GM08714 (cell line): ENCODE data around the gene ELOB.

Source experiments
- H3K4me3 ChIP-seq: fragments of 200-500 bp; sonication (Bioruptor generic); 2 replicates; pipeline ENCODE4 v1.5.1; 2014; ENCODE audit warnings: mild to moderate bottlenecking, low read length, inconsistent platforms
- ZNF274 ChIP-seq: IDR thresholded peaks from 2 replicates; pipeline ENCODE4 v1.6.1; 2012; ENCODE audit warnings: mild to moderate bottlenecking, low read depth, low read length

Gene ELOB

GRCh38 chr16:2771496-2772402 is 5.3 kb downstream of the ELOB start:
- TF ChIP-seq ZNF274: no peak
- no peak overlapping the region for H3K4me3 ChIP-seq

GRCh38 chr16:2770057-2770951 is 6.8 kb downstream of the ELOB start:
- H3K4me3 ChIP-seq: no peak overlapping the region
- TF ChIP-seq ZNF274: no peak

- TF ChIP-seq ZNF274: no peak
- no peak overlapping the region for H3K4me3 ChIP-seq
These were observed 7.4 kb downstream of the ELOB start for GRCh38 chr16:2769675-2770056.

- no peak overlapping the region for H3K4me3 ChIP-seq
- no peak for TF ChIP-seq ZNF274
These were observed 8.0 kb downstream of the ELOB start for GRCh38 chr16:2769100-2769529.

GRCh38 chr16:2768403-2769089 is 8.5 kb downstream of the ELOB start:
- no peak overlapping the region for H3K4me3 ChIP-seq
- TF ChIP-seq ZNF274: no peak

GRCh38 chr16:2767891-2768290 is 9.2 kb downstream of the ELOB start:
- TF ChIP-seq ZNF274: no peak
- H3K4me3 ChIP-seq: no peak overlapping the region

- no peak for TF ChIP-seq ZNF274
- H3K4me3 ChIP-seq: no peak overlapping the region
These were observed 9.8 kb downstream of the ELOB start for GRCh38 chr16:2767140-2767731.

- H3K4me3 ChIP-seq: no peak overlapping the region
- TF ChIP-seq ZNF274: no peak
These were observed 10.5 kb downstream of the ELOB start for GRCh38 chr16:2766430-2767139.

GRCh38 chr16:2765462-2766404 is 11.3 kb downstream of the ELOB start:
- TF ChIP-seq ZNF274: no peak
- no peak overlapping the region for H3K4me3 ChIP-seq

GRCh38 chr16:2764718-2765117 is 12.4 kb downstream of the ELOB start:
- H3K4me3 ChIP-seq: no peak overlapping the region
- no peak for TF ChIP-seq ZNF274

- no peak overlapping the region for H3K4me3 ChIP-seq
- TF ChIP-seq ZNF274: no peak
These were observed 13.9 kb downstream of the ELOB start for GRCh38 chr16:2763173-2763572.

- no peak overlapping the region for H3K4me3 ChIP-seq
- no peak for TF ChIP-seq ZNF274
These were observed 14.4 kb downstream of the ELOB start for GRCh38 chr16:2762711-2763110.
